ENCODE measurements around the gene TBC1D16. TPM values are rescaled to one million over a fixed set of nuclear protein-coding genes. Genes with fewer than 3 reads are reported as not detected.

Gene TBC1D16
- total RNA-seq, 3 donors from 2014 or later: 10.9 to 23.4 (median 22.1) TPM

DNA sequence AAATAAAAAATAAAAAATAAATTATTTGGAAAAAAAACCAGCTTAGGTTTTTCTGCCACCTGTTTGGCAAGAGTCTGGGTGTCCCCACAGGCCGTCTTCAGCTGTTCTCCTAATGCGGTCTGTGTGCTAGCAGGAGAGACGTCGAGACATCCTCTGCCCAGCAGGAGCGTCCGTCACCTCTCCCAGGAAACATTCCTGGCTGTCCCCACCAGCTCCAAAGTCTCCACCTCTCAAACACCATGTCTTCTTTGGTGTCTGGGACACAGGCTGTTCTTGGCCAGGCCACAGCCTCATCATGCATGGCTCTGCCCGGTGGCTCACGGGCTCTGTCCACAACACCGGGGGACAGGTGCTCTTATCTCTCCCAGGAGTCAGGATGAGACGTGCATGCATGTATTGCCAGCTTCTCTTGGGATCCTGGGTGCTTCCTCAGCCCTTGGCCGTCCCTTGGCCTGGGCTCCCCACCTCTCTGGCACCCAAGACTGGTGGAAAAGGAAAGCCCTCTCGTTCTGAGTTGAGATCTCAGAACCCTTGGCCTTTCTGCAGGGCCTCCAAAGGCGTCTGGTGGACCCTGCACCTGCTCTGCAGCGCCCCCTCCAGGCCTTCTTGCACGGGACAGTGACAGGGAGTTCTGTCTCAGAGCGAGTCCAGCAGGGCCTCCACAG, 111.6 kb downstream of the TBC1D16 start:
- intact Hi-C loops (cut with DNase I, micrococcal nuclease): no loop called here
- TF ChIP-seq, protein P1, sequence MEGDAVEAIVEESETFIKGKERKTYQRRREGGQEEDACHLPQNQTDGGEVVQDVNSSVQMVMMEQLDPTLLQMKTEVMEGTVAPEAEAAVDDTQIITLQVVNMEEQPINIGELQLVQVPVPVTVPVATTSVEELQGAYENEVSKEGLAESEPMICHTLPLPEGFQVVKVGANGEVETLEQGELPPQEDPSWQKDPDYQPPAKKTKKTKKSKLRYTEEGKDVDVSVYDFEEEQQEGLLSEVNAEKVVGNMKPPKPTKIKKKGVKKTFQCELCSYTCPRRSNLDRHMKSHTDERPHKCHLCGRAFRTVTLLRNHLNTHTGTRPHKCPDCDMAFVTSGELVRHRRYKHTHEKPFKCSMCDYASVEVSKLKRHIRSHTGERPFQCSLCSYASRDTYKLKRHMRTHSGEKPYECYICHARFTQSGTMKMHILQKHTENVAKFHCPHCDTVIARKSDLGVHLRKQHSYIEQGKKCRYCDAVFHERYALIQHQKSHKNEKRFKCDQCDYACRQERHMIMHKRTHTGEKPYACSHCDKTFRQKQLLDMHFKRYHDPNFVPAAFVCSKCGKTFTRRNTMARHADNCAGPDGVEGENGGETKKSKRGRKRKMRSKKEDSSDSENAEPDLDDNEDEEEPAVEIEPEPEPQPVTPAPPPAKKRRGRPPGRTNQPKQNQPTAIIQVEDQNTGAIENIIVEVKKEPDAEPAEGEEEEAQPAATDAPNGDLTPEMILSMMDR (IDR thresholded peaks at IDR 0.05): peak; percentile 35

GRCh38 chr17:79922798-79923197, 112.9 kb downstream of the TBC1D16 start:
- Histone ChIP-seq H3K9me3 (no peaks in the 10 kb centered on the region), H3K4me3 (no peak overlapping the region), H3K36me3 (ENCODE audit: low read depth) (no peaks in the 10 kb centered on the region), H3K4me1 (ENCODE audit: low read depth) (peaks cover 27% of the 10 kb centered on the region)
- peak in 1 of 3 donors; percentile 27 for DNase-seq
- ATAC-seq: no peak
- TF ChIP-seq, protein P1 (IDR thresholded peaks at IDR 0.05): no peak
- intact Hi-C loops (cut with DNase I, micrococcal nuclease): no loop called here

More for the DNA sequence above, 111.6 kb downstream of the TBC1D16 start:
- DNase-seq (peak; percentile 74 to 84 (median 80)), ATAC-seq (peak; percentile 63)
- H3K9me3 ChIP-seq: no peaks in the 10 kb centered on the region
- H3K4me3 ChIP-seq: no peak overlapping the region
- H3K36me3 ChIP-seq (ENCODE audit: low read depth): no peaks in the 10 kb centered on the region
- H3K4me1 ChIP-seq (ENCODE audit: low read depth): peaks cover 16% of the 10 kb centered on the region

GRCh38 chr17:79922116-79922601, 113.5 kb downstream of the TBC1D16 start:
- Histone ChIP-seq H3K36me3 (ENCODE audit: low read depth) (no peaks in the 10 kb centered on the region), H3K4me3 (no peak overlapping the region), H3K4me1 (ENCODE audit: low read depth) (peaks cover 27% of the 10 kb centered on the region), H3K9me3 (no peaks in the 10 kb centered on the region)
- intact Hi-C loops (cut with DNase I, micrococcal nuclease): no loop called here
- DNase-seq (peak; percentile 47 to 67 (median 66)), ATAC-seq (no peak)
- TF ChIP-seq, protein P1 (IDR thresholded peaks at IDR 0.05): no peak

DNA sequence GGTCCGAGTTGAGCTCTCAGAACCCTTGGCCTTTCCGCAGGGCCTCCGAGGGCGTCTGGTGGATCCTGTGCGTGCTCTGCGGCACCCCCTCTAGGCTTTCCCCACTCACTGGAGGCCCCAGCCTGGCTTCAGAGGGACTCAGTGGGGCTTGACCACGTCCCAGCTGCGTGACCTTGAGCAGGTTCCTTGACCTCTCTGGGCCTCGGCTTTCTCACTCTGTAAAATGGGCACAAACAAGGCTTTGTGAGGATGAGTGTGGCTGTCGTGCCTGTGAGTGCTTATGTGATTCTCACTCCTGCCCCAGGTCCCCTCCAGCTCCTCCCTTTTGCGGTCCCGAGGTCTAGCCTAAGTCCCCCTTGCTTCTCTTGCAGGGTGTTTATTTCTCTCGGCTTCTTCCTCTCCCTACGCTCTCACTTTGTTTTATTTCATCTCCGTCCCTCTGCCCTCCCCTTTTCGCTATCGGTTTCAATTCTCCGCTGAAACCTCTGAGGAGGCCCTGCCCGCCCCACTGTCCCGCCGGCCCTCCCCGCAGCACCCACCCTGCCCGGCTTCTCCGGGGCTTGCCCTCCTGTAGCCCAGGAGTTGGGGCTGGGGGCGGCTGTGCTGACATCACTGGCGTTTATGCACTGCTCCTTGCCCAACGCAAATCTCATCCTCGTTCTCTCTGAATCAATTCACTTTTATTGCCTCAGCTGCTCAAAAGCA, 114.1 kb downstream of the TBC1D16 start:
- intact Hi-C loops (cut with DNase I, micrococcal nuclease): no loop called here
- Histone ChIP-seq H3K4me1 (ENCODE audit: low read depth) (peaks cover 27% of the 10 kb centered on the region), H3K4me3 (no peak overlapping the region), H3K9me3 (no peaks in the 10 kb centered on the region), H3K36me3 (ENCODE audit: low read depth) (no peaks in the 10 kb centered on the region)
- DNase-seq (peak; percentile 21 to 51 (median 35)), ATAC-seq (no peak)
- TF ChIP-seq, protein P1 (IDR thresholded peaks at IDR 0.05): no peak

GRCh38 chr17:79920751-79921410, 114.8 kb downstream of the TBC1D16 start:
- Histone ChIP-seq H3K4me3 (no peak overlapping the region), H3K9me3 (no peaks in the 10 kb centered on the region), H3K4me1 (ENCODE audit: low read depth) (peaks cover 29% of the 10 kb centered on the region), H3K36me3 (ENCODE audit: low read depth) (no peaks in the 10 kb centered on the region)
- DNase-seq (peak in 2 of 3 donors; percentile 39 to 52), ATAC-seq (no peak)
- TF ChIP-seq, protein P1 (IDR thresholded peaks at IDR 0.05): no peak
- intact Hi-C loops (cut with DNase I, micrococcal nuclease): no loop called here

Measured in mucosa of descending colon (tissue), 3 donors.